Measurements from ENCODE around the gene NPLOC4.

Gene NPLOC4

GRCh38 chr17:81644496-81644895, 7.6 kb upstream of the NPLOC4 start:
- H2AFZ ChIP-seq (ENCODE audit: low read depth, low read length, severe bottlenecking): no peak overlapping the region
- no peaks in the 10 kb centered on the region for H3K79me2 ChIP-seq (ENCODE audit: insufficient read depth, low read length)
- no peaks in the 10 kb centered on the region for H3F3A ChIP-seq (ENCODE audit: insufficient read depth)
- no peak overlapping the region for H3K4me3 ChIP-seq (ENCODE audit: insufficient read depth, low read length, poor library complexity, severe bottlenecking)
- no peaks in the 10 kb centered on the region for H3K9me3 ChIP-seq (ENCODE audit: insufficient read depth, low read length)
- TF ChIP-seq EZH2phosphoT487 (conservative IDR thresholded peaks at IDR 0.05; ENCODE audit: low read length): no peak
- TF ChIP-seq CTCF (IDR thresholded peaks at IDR 0.05; ENCODE audit: insufficient read depth, low read length, poor library complexity, severe bottlenecking): no peak
- H3K9ac ChIP-seq (ENCODE audit: low read length): no peak overlapping the region
- H3K9me2 ChIP-seq (replicated peaks; ENCODE audit: insufficient read depth, low read length): no peaks in the 10 kb centered on the region
- no peak overlapping the region for H3K4me2 ChIP-seq (ENCODE audit: low read depth, low read length, poor library complexity, severe bottlenecking)
- no peaks in the 10 kb centered on the region for H4K20me1 ChIP-seq (ENCODE audit: low read depth, low read length)
- H3K27ac ChIP-seq (ENCODE audit: low read depth, low read length): no peak overlapping the region
- H3K36me3 ChIP-seq (ENCODE audit: low read length): no peaks in the 10 kb centered on the region
- no peaks in the 10 kb centered on the region for H3K27me3 ChIP-seq (ENCODE audit: low read length)

GRCh38 chr17:81641825-81642489, 5.0 kb upstream of the NPLOC4 start:
- no peak overlapping the region for H3K4me2 ChIP-seq (ENCODE audit: low read depth, low read length, poor library complexity, severe bottlenecking)
- no peaks in the 10 kb centered on the region for H3K36me3 ChIP-seq (ENCODE audit: low read length)
- no peak overlapping the region for H3K4me3 ChIP-seq (ENCODE audit: insufficient read depth, low read length, poor library complexity, severe bottlenecking)
- TF ChIP-seq EZH2phosphoT487 (conservative IDR thresholded peaks at IDR 0.05; ENCODE audit: low read length) (no peak), CTCF (IDR thresholded peaks at IDR 0.05; ENCODE audit: insufficient read depth, low read length, poor library complexity, severe bottlenecking) (no peak)
- H3F3A ChIP-seq (ENCODE audit: insufficient read depth): no peaks in the 10 kb centered on the region
- H3K9ac ChIP-seq (ENCODE audit: low read length): no peak overlapping the region
- H3K9me3 ChIP-seq (ENCODE audit: insufficient read depth, low read length): no peaks in the 10 kb centered on the region
- no peak overlapping the region for H3K27ac ChIP-seq (ENCODE audit: low read depth, low read length)
- no peaks in the 10 kb centered on the region for H3K79me2 ChIP-seq (ENCODE audit: insufficient read depth, low read length)
- no peaks in the 10 kb centered on the region for H3K9me2 ChIP-seq (replicated peaks; ENCODE audit: insufficient read depth, low read length)
- no peaks in the 10 kb centered on the region for H3K27me3 ChIP-seq (ENCODE audit: low read length)
- H2AFZ ChIP-seq (ENCODE audit: low read depth, low read length, severe bottlenecking): no peak overlapping the region
- no peaks in the 10 kb centered on the region for H4K20me1 ChIP-seq (ENCODE audit: low read depth, low read length)

- H3K4me2 ChIP-seq (ENCODE audit: low read depth, low read length, poor library complexity, severe bottlenecking): no peak overlapping the region
- no peaks in the 10 kb centered on the region for H3F3A ChIP-seq (ENCODE audit: insufficient read depth)
- H3K79me2 ChIP-seq (ENCODE audit: insufficient read depth, low read length): peaks cover 17% of the 10 kb centered on the region
- TF ChIP-seq EZH2phosphoT487 (conservative IDR thresholded peaks at IDR 0.05; ENCODE audit: low read length): no peak
- TF ChIP-seq CTCF (IDR thresholded peaks at IDR 0.05; ENCODE audit: insufficient read depth, low read length, poor library complexity, severe bottlenecking): no peak
- H3K9ac ChIP-seq (ENCODE audit: low read length): no peak overlapping the region
- H3K27ac ChIP-seq (ENCODE audit: low read depth, low read length): no peak overlapping the region
- H3K36me3 ChIP-seq (ENCODE audit: low read length): no peaks in the 10 kb centered on the region
- no peaks in the 10 kb centered on the region for H3K9me2 ChIP-seq (replicated peaks; ENCODE audit: insufficient read depth, low read length)
- no peaks in the 10 kb centered on the region for H3K27me3 ChIP-seq (ENCODE audit: low read length)
- H4K20me1 ChIP-seq (ENCODE audit: low read depth, low read length): no peaks in the 10 kb centered on the region; the same call in 1 of the 2 replicates
- H2AFZ ChIP-seq (ENCODE audit: low read depth, low read length, severe bottlenecking): no peak overlapping the region
- no peak overlapping the region for H3K4me3 ChIP-seq (ENCODE audit: insufficient read depth, low read length, poor library complexity, severe bottlenecking)
- H3K9me3 ChIP-seq (ENCODE audit: insufficient read depth, low read length): no peaks in the 10 kb centered on the region
Measured at GRCh38 chr17:81640011-81640410, 3.1 kb upstream of the NPLOC4 start.
